22Rv1 (cell line): ENCODE measurements around the gene LZTS2.

Experiments used
- CTCF ChIP-seq: fragments of 450-650 bp; IDR thresholded peaks from 2 replicates; pipeline ENCODE4 v1.5.1; 2017; ENCODE audit warnings: mild to moderate bottlenecking
- ZFX ChIP-seq: fragments of 450-650 bp; IDR thresholded peaks from 2 replicates; pipeline ENCODE4 v1.6.1; 2017; ENCODE audit warnings: antibody characterized with exemption, borderline replicate concordance

GRCh38 chr10:100968863-100969186 lies 30.8 kb upstream of the LZTS2 start:
- TF ChIP-seq CTCF (no peak), ZFX (no peak)
